ENCODE results near the gene CDH4.

GRCh38 chr20:61932711-61933480 is 680.8 kb downstream of the CDH4 start:
- TF ChIP-seq POLR2AphosphoS5 (IDR thresholded peaks at IDR 0.05; ENCODE audit: low read depth) (no peak), REST (IDR thresholded peaks at IDR 0.05; ENCODE audit: insufficient replicate concordance, low read depth) (no peak), GABPA (IDR thresholded peaks at IDR 0.05; ENCODE audit: low read depth) (no peak)
- TF ChIP-seq, protein P1, sequence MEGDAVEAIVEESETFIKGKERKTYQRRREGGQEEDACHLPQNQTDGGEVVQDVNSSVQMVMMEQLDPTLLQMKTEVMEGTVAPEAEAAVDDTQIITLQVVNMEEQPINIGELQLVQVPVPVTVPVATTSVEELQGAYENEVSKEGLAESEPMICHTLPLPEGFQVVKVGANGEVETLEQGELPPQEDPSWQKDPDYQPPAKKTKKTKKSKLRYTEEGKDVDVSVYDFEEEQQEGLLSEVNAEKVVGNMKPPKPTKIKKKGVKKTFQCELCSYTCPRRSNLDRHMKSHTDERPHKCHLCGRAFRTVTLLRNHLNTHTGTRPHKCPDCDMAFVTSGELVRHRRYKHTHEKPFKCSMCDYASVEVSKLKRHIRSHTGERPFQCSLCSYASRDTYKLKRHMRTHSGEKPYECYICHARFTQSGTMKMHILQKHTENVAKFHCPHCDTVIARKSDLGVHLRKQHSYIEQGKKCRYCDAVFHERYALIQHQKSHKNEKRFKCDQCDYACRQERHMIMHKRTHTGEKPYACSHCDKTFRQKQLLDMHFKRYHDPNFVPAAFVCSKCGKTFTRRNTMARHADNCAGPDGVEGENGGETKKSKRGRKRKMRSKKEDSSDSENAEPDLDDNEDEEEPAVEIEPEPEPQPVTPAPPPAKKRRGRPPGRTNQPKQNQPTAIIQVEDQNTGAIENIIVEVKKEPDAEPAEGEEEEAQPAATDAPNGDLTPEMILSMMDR (IDR thresholded peaks at IDR 0.05; ENCODE audit: insufficient read depth, low read length), result no peak
